Left lung (tissue), 10 donors: ENCODE results near the gene EPHX1. TPM values are rescaled to one million over a fixed set of nuclear protein-coding genes. Genes with fewer than 3 reads are reported as not detected.
"Not testable (repeated sequence)": the region's sequence is repeated elsewhere in the genome, so short reads cannot be mapped to it uniquely, and the experiment has no call there.

Experiments
- ATAC-seq: fragments of 200-7000 bp; cut with Tn5 transposase; one replicate; pipeline ENCODE4 v1.9.1; 2020; ENCODE audit warnings: moderate library complexity
- DNase-seq, 4 donors: peaks; one replicate each; pipeline ENCODE4 v3.0.0-alpha.2; 2013 to 2020
- H3K27ac ChIP-seq, 2 donors: fragments of 200-600 bp; sonication (generic) in 1 of 2; one replicate each; pipeline versions ENCODE4 v1.5.0 to v1.8.0; 2020 to 2021
- H3K27me3 ChIP-seq, 2 donors: fragments of 200-600 bp; sonication (generic) in 1 of 2; one replicate each; pipeline versions ENCODE4 v1.5.0 to v1.8.0; 2020 to 2021
- H3K36me3 ChIP-seq, 2 donors: fragments of 200-600 bp; sonication (generic) in 1 of 2; one replicate each; pipeline versions ENCODE4 v1.5.0 to v1.8.0; 2020 to 2021
- H3K4me1 ChIP-seq, 2 donors: fragments of 200-600 bp; one replicate each; pipeline ENCODE4 v1.8.0; 2021
- H3K4me3 ChIP-seq, 2 donors: fragments of 200-600 bp; sonication (generic) in 1 of 2; one replicate each; pipeline versions ENCODE4 v1.5.0 to v1.8.0; 2020 to 2021; ENCODE audit warnings: mild to moderate bottlenecking in 1 of 2
- H3K9me3 ChIP-seq, 2 donors: fragments of 200-600 bp; sonication (generic) in 1 of 2; one replicate each; pipeline versions ENCODE4 v1.5.0 to v1.8.0; 2020 to 2021
- intact Hi-C, 2 donors: fragments of 100-400 bp; cut with DNase I; formaldehyde crosslinking; loops; one replicate each; pipeline versions ENCODE4 v1.11.2 to v1.14.2; 2022
- polyA plus RNA-seq, 6 donors: library from polyadenylated mRNA; unstranded; fragments of 120-200 nt; gene quantifications; one replicate each; pipeline ENCODE4 v1.2.1, GENCODE V29; 2013; ENCODE audit not compliant: insufficient read length in 6 of 6
- total RNA-seq, 2 donors: library from RNA; stranded (reverse); fragmentation: NEBNext Ultra II Directional; extraction: Animal tissue kit (Norgen Biotek cat#: 25700); gene quantifications; one replicate each; pipeline ENCODE4 v1.2.1, GENCODE V29; 2021
- TF ChIP-seq, protein P1 (sequence below), 2 donors: fragments of 200-600 bp; sonication (generic) in 1 of 2; IDR thresholded peaks; one replicate each; pipeline versions ENCODE4 v1.5.0 to v1.8.0; 2021; ENCODE audit warnings: antibody characterized with exemption in 2 of 2
- donor health status: DM: no; HTN: yes; CAD: no.
- donor health status: DM: no; HTN: no; CAD: no.

The EPHX1 gene
- total and polyA plus RNA-seq, 8 donors: 109 to 305 (median 119) TPM

DNA sequence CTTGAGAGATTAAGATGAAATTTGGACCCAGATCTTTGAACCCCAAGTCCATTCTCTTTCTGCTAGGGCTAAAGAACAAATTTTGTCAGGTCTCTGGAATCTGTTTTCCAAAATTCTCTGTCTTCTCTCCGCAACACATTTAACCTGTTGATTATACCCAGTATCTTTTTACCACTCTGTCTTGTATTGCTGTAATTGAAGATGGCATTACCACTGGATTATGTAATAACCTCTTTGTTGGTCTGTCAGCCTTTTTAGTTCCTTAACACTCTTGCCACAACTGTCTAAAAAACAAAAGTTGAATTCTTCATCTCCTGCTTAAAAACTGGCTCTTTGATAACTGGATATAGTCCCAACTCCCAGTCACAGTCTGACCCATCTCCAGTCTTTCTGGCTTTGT lies 29.3 kb upstream of the EPHX1 start:
- TF ChIP-seq, protein P1, sequence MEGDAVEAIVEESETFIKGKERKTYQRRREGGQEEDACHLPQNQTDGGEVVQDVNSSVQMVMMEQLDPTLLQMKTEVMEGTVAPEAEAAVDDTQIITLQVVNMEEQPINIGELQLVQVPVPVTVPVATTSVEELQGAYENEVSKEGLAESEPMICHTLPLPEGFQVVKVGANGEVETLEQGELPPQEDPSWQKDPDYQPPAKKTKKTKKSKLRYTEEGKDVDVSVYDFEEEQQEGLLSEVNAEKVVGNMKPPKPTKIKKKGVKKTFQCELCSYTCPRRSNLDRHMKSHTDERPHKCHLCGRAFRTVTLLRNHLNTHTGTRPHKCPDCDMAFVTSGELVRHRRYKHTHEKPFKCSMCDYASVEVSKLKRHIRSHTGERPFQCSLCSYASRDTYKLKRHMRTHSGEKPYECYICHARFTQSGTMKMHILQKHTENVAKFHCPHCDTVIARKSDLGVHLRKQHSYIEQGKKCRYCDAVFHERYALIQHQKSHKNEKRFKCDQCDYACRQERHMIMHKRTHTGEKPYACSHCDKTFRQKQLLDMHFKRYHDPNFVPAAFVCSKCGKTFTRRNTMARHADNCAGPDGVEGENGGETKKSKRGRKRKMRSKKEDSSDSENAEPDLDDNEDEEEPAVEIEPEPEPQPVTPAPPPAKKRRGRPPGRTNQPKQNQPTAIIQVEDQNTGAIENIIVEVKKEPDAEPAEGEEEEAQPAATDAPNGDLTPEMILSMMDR (IDR thresholded peaks at IDR 0.05): no peak
- no peak for ATAC-seq
- intact Hi-C loops: no loop called here
- Histone ChIP-seq H3K36me3 (peaks cover 0 to 22% of the 10 kb centered on the region in 2 donors), H3K9me3 (no peaks in the 10 kb centered on the region), H3K4me1 (peaks cover 14 to 67% of the 10 kb centered on the region in 2 donors), H3K27ac (peak overlapping the region in 1 of 2 donors; percentile 49), H3K27me3 (no peaks in the 10 kb centered on the region), H3K4me3 (no peak overlapping the region)
- DNase-seq: no peak

DNA sequence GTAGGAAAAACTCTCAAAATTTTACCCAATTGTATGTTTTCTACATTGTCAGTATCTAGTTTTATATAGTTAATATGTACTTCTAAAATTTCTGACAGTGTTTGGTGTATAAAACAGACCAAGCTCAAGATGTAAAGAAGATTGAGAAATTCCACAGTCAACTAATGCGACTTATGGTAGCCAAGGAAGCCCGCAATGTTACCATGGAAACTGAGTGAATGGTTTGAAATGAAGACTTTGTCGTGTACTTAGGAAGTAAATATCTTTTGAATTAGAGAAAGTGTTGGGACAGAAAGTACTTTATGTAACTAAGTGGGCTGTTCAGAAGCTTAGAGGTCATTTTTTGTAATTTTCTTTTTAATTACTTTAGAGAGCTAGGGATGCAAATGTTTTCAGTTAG lies 20.8 kb upstream of the EPHX1 start:
- H3K9me3 ChIP-seq, DNase-seq, intact Hi-C loops, H3K27ac ChIP-seq, H3K27me3 ChIP-seq, H3K4me3 ChIP-seq, H3K4me1 ChIP-seq, ATAC-seq: not testable (repeated sequence)
- H3K36me3 ChIP-seq: peaks cover 0 to 81% of the 10 kb centered on the region in 2 donors

DNA sequence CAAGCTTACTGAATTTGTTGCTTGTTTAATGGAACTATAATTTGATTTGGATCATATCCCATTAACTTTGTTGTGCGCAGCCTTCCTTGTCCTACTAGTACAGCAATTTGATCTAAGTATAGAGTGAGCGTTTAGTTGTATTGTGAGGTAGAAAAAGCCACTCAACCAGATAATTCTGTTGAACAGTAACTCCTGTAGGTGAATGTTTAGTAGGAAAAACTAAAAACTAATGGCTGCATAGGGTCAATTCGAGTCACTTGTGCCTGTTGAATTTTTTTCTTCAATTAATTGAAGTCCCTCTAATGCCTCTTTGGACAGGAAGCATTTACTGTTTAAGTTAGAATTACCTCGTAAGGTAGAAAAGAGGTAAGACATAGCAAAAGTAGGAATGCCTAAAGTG lies 15.0 kb upstream of the EPHX1 start:
- TF ChIP-seq, protein P1 (IDR thresholded peaks at IDR 0.05): no peak
- H3K36me3 ChIP-seq: peaks cover 0 to 31% of the 10 kb centered on the region in 2 donors
- H3K27me3 ChIP-seq: no peaks in the 10 kb centered on the region
- no peaks in the 10 kb centered on the region for H3K9me3 ChIP-seq
- no peak for DNase-seq
- H3K4me1 ChIP-seq: no peaks in the 10 kb centered on the region
- intact Hi-C loops: no loop called here
- H3K4me3 ChIP-seq: no peak overlapping the region
- no peak overlapping the region for H3K27ac ChIP-seq
- no peak for ATAC-seq

DNA sequence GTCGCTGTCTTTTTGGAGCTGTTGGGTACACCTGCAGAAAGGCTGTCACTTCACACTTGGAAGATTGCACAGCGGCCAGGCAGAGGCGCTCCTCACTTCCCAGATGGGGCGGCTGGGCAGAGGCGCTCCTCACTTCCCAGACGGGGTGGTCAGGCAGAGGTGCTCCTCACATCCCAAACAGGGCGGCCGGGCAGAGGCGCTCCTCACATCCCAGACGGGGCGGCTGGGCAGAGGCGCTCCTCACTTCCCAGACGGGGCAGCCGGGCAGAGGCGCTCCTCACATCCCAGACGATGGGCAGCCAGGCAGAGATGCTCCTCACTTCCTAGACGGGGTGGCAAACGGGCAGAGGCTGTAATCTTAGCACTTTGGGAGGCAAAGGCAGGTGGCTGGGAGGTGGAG lies 13.8 kb upstream of the EPHX1 start:
- peaks cover 0 to 20% of the 10 kb centered on the region in 2 donors for H3K36me3 ChIP-seq
- DNase-seq, H3K4me3 ChIP-seq: not testable (repeated sequence)

DNA sequence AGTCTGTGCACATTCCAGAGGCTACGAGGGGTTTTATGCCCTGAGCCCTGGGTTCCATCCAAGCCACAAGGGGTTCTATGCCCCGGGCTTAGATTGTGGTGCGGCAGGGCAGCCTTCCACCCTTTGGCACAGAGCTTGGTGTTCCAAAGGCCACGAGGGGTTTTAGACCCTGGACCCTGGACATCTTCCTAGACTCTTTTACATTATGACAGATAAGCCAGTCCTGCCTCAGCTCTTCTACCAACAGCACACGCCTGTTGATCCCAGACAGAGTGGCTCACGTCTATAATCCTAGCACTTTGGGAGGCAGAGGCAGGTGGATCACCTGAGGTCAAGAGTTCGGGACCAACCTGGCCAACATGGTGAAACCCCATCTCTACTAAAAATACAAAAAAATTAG lies 8.8 kb upstream of the EPHX1 start:
- H3K4me3 ChIP-seq, H3K9me3 ChIP-seq, H3K4me1 ChIP-seq, DNase-seq, ATAC-seq, intact Hi-C loops, H3K27me3 ChIP-seq, H3K36me3 ChIP-seq, H3K27ac ChIP-seq: not testable (repeated sequence)

More for the DNA sequence above, 13.8 kb upstream of the EPHX1 start:
- H3K27me3 ChIP-seq, ATAC-seq, H3K9me3 ChIP-seq, H3K4me1 ChIP-seq, intact Hi-C loops, H3K27ac ChIP-seq: not testable (repeated sequence)

DNA sequence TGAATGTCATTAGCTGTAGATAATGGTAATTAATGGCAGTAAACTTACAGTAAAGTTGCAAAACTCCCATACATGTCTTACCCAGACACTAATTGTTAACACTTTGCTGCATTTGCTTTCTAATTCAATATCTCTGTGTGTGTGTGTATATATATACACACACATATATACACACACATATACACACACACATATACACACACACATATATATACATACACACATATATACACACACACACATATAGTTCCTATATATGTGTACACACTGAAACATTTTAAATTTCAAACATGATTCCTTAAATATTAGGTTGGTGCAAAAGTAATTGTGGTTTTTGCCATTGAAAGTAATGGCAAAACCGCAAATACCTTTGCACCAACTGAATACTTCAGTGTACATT lies 3.7 kb upstream of the EPHX1 start:
- peaks cover 8 to 20% of the 10 kb centered on the region in 2 donors for H3K4me1 ChIP-seq
- H3K27me3 ChIP-seq: no peaks in the 10 kb centered on the region
- TF ChIP-seq, protein P1 (IDR thresholded peaks at IDR 0.05): no peak
- H3K4me3 ChIP-seq: no peak overlapping the region
- H3K9me3 ChIP-seq: no peaks in the 10 kb centered on the region
- ATAC-seq (no peak), DNase-seq (no peak)
- no peaks in the 10 kb centered on the region for H3K36me3 ChIP-seq
- intact Hi-C loops: no loop called here
- H3K27ac ChIP-seq: no peak overlapping the region

DNA sequence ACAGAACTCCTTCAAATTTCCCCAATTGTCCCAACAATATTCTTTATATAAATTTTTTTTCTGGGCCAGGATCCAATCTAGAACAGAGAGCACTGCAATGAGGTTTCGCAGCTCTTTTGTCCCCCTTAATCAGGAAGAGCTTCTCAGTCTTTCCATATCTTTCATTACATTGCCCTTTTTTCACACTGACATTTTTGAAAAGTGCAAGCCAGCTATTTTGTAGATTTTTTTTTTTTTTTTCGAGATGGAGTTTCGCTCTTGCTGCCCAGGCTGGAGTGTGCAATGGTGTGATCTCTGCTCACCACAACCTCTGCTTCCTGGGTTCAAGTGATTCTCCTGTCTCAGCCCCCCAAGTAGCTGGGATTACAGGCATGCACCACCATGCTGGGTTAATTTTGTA lies 3.2 kb upstream of the EPHX1 start:
- H3K27me3 ChIP-seq, intact Hi-C loops, H3K36me3 ChIP-seq, ATAC-seq, H3K9me3 ChIP-seq, DNase-seq, H3K4me3 ChIP-seq, H3K27ac ChIP-seq: not testable (repeated sequence)
- H3K4me1 ChIP-seq: peaks cover 13 to 24% of the 10 kb centered on the region in 2 donors
